GM20000 (cell line): Measurements from ENCODE around the gene ADNP2.
A peak's percentile ranks its signal among the peaks of the same experiment; 100 is the strongest.

Source experiments
- DNase-seq: peaks from one replicate; pipeline ENCODE4 v3.0.0; 2012; ENCODE audit warnings: low spot score
- CTCF ChIP-seq: IDR thresholded peaks from 2 replicates; pipeline ENCODE4 v1.5.1; 2012; ENCODE audit warnings: mild to moderate bottlenecking, control low read depth; ENCODE audit errors: extremely low read depth, missing control alignments

ADNP2 gene

GRCh38 chr18:80105369-80106167, 3.5 kb upstream of the ADNP2 start:
- DNase-seq = peak; percentile 55

GRCh38 chr18:80106482-80107051, 2.5 kb upstream of the ADNP2 start:
- no peak for TF ChIP-seq CTCF
- no peak for DNase-seq

More at GRCh38 chr18:80105369-80106167, 3.5 kb upstream of the ADNP2 start:
- TF ChIP-seq CTCF = no peak

GRCh38 chr18:80107426-80107825, 1.6 kb upstream of the ADNP2 start:
- DNase-seq = no peak
- TF ChIP-seq CTCF = no peak

- TF ChIP-seq CTCF = no peak
- DNase-seq = peak; percentile 21
Measured at GRCh38 chr18:80108121-80108536, 933 bp upstream of the ADNP2 start.

- peak; percentile 73 for DNase-seq
- TF ChIP-seq CTCF = no peak
Measured at GRCh38 chr18:80109676-80110078, 615 bp downstream of the ADNP2 start.

GRCh38 chr18:80112624-80113248, 3.7 kb downstream of the ADNP2 start:
- no peak for DNase-seq
- no peak for TF ChIP-seq CTCF

- DNase-seq = no peak
Measured at GRCh38 chr18:80115035-80115434, 6.0 kb downstream of the ADNP2 start.

More at GRCh38 chr18:80115035-80115434, 6.0 kb downstream of the ADNP2 start:
- no peak for TF ChIP-seq CTCF
